ENCODE results near the gene FLRT1. TPM values are rescaled to one million over a fixed set of nuclear protein-coding genes. Genes with fewer than 3 reads are reported as not detected.

The FLRT1 gene
- total and polyA plus RNA-seq, 2 of the 13 experiments (the other 11 are each of a cell fraction or from before 2014, with no cell fraction given) = 0.02 to 0.08 TPM

DNA sequence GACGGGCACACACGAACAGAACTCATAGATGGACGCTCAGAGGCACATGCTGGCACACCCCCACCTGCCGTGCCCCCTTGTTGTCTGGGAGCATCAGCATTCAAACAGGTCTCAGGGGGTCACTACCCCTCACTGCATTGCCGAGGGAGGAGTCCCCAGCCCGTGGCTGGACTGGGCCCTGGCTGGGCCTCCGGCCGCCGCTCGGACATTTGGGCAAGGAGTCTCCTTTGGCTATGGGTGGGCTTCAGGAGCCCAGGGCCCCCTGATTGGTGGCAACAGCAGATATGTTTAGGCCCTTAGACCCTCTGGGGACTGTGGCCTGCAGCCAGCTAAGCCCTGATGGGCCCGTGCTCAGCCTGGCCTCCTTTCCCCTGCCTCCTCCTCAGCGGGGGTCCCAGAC, 41.9 kb downstream of the FLRT1 start (continued):
- TF ChIP-seq, protein P1, sequence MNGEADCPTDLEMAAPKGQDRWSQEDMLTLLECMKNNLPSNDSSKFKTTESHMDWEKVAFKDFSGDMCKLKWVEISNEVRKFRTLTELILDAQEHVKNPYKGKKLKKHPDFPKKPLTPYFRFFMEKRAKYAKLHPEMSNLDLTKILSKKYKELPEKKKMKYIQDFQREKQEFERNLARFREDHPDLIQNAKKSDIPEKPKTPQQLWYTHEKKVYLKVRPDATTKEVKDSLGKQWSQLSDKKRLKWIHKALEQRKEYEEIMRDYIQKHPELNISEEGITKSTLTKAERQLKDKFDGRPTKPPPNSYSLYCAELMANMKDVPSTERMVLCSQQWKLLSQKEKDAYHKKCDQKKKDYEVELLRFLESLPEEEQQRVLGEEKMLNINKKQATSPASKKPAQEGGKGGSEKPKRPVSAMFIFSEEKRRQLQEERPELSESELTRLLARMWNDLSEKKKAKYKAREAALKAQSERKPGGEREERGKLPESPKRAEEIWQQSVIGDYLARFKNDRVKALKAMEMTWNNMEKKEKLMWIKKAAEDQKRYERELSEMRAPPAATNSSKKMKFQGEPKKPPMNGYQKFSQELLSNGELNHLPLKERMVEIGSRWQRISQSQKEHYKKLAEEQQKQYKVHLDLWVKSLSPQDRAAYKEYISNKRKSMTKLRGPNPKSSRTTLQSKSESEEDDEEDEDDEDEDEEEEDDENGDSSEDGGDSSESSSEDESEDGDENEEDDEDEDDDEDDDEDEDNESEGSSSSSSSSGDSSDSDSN (CRISPR knock-in tag; IDR thresholded peaks at IDR 0.05) = no peak
- no peak for TF ChIP-seq MEIS2 (CRISPR knock-in tag; IDR thresholded peaks at IDR 0.05)
- TF ChIP-seq HNRNPL (IDR thresholded peaks at IDR 0.05; ENCODE audit: low read depth, low read length) = no peak
- TF ChIP-seq ZNF564 (CRISPR knock-in tag; IDR thresholded peaks at IDR 0.05) = no peak
- TF ChIP-seq ZNF772 (CRISPR knock-in tag; IDR thresholded peaks at IDR 0.05) = no peak
- no peak for TF ChIP-seq ZNF124 (CRISPR knock-in tag; IDR thresholded peaks at IDR 0.05)
- TF ChIP-seq, protein P2, sequence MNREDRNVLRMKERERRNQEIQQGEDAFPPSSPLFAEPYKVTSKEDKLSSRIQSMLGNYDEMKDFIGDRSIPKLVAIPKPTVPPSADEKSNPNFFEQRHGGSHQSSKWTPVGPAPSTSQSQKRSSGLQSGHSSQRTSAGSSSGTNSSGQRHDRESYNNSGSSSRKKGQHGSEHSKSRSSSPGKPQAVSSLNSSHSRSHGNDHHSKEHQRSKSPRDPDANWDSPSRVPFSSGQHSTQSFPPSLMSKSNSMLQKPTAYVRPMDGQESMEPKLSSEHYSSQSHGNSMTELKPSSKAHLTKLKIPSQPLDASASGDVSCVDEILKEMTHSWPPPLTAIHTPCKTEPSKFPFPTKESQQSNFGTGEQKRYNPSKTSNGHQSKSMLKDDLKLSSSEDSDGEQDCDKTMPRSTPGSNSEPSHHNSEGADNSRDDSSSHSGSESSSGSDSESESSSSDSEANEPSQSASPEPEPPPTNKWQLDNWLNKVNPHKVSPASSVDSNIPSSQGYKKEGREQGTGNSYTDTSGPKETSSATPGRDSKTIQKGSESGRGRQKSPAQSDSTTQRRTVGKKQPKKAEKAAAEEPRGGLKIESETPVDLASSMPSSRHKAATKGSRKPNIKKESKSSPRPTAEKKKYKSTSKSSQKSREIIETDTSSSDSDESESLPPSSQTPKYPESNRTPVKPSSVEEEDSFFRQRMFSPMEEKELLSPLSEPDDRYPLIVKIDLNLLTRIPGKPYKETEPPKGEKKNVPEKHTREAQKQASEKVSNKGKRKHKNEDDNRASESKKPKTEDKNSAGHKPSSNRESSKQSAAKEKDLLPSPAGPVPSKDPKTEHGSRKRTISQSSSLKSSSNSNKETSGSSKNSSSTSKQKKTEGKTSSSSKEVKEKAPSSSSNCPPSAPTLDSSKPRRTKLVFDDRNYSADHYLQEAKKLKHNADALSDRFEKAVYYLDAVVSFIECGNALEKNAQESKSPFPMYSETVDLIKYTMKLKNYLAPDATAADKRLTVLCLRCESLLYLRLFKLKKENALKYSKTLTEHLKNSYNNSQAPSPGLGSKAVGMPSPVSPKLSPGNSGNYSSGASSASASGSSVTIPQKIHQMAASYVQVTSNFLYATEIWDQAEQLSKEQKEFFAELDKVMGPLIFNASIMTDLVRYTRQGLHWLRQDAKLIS (CRISPR knock-in tag; IDR thresholded peaks at IDR 0.05) = no peak
- TF ChIP-seq, protein P3, sequence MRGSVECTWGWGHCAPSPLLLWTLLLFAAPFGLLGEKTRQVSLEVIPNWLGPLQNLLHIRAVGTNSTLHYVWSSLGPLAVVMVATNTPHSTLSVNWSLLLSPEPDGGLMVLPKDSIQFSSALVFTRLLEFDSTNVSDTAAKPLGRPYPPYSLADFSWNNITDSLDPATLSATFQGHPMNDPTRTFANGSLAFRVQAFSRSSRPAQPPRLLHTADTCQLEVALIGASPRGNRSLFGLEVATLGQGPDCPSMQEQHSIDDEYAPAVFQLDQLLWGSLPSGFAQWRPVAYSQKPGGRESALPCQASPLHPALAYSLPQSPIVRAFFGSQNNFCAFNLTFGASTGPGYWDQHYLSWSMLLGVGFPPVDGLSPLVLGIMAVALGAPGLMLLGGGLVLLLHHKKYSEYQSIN (CRISPR knock-in tag; IDR thresholded peaks at IDR 0.05; ENCODE audit: borderline replicate concordance) = no peak
- TF ChIP-seq ZNF816 (CRISPR knock-in tag; IDR thresholded peaks at IDR 0.05; ENCODE audit: borderline replicate concordance) = no peak
- no peak for TF ChIP-seq PAWR (CRISPR knock-in tag; IDR thresholded peaks at IDR 0.05; ENCODE audit: borderline replicate concordance)
- no peak for TF ChIP-seq AHR (CRISPR knock-in tag; IDR thresholded peaks at IDR 0.05)
